Measurements from ENCODE around the gene NLRP5.

DNA sequence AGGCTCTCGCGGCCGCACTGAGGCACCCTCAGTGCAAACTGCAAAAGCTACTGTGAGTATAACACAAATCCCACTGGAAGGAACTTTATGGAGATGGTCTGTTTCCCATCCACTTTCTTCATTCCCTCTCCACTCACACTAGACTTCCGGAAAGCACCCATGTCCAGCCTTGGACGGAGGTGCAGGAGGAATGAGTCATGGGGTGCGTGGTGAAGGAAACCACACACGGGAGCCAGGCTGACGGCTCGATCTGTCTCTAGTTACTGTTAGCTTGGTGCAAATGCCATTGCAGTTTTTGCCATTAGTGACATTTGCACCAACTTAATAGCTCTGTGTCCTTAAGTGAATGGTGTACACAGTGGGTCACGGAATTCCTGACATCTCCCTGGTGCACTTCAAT, 24.4 kb upstream of the NLRP5 start:
- TF ChIP-seq POLR2A (IDR thresholded peaks at IDR 0.05): no peak
- TF ChIP-seq, protein P1, sequence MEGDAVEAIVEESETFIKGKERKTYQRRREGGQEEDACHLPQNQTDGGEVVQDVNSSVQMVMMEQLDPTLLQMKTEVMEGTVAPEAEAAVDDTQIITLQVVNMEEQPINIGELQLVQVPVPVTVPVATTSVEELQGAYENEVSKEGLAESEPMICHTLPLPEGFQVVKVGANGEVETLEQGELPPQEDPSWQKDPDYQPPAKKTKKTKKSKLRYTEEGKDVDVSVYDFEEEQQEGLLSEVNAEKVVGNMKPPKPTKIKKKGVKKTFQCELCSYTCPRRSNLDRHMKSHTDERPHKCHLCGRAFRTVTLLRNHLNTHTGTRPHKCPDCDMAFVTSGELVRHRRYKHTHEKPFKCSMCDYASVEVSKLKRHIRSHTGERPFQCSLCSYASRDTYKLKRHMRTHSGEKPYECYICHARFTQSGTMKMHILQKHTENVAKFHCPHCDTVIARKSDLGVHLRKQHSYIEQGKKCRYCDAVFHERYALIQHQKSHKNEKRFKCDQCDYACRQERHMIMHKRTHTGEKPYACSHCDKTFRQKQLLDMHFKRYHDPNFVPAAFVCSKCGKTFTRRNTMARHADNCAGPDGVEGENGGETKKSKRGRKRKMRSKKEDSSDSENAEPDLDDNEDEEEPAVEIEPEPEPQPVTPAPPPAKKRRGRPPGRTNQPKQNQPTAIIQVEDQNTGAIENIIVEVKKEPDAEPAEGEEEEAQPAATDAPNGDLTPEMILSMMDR (IDR thresholded peaks at IDR 0.05): no peak

All from uterus (tissue), 2 donors.